HG02852 (cell line): Measurements from ENCODE around the gene TBC1D22A.
"Not testable (repeated sequence)": the region's sequence is repeated elsewhere in the genome, so short reads cannot be mapped to it uniquely, and the experiment has no call there.

Experiments
- ATAC-seq: cut with Tn5 transposase; IDR thresholded peaks from one replicate; pipeline ENCODE4 v1.9.1; 2021; ENCODE audit warnings: mild to moderate bottlenecking, moderate library complexity; ENCODE audit not compliant: unreplicated experiment

The TBC1D22A gene

DNA sequence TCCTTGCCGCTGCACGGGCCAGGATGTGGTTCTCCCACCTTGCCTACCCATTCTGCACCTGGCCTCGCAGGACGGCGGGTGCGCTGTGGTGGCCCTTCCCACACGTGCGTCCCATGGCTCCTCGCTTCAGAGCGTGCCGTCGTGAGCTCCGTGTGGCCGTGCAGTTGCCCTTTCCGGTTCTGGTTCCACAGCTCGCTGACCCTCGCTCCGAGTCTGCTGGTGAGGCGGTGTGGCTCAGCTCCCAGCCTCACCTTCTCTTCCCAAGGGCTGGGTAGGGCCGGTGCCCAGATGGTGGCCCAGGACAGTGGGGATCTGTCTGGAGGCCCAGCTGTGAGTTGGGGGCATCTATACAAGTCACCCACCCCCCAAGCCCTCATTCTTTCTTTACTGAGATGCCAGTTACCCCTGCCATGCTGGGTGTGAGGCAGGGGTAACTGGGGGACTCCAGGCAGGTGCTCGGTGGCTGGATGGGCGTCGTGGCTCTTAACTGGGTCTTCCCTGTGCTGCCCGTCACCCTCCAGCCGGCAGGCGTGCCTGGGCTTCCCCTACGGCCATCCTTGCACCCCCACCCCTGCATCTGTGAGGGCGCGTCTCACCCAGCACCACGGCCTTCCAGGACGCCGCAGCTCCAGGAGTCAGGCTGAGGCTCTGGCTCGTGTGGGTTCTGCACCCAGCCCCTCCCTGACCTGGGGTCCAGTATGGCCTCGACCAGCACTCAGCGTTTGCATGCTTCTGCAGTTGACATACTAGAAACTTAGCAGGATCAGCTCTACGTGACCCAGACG lies 395.2 kb downstream of the TBC1D22A start:
- no peak for ATAC-seq

DNA sequence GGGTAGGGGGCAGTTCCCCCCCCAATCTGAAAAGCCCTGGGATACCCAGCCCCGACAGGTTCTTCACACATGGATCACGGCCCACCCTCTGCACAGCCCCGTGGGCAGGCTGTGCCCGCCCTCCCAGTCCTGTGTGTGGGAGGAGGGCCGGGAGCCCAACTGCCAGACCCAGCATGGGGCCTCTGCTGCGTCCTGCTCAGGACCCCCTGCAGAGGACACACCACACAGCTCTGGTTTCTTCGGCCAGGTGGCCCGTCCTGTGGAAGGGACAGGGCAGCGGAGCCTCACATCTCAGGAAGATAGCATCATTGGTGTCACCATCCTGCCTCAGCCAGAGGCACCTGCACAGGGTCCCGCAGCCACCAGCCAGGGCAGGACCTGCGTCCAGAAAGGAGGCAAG lies 396.0 kb downstream of the TBC1D22A start:
- ATAC-seq, result no peak

DNA sequence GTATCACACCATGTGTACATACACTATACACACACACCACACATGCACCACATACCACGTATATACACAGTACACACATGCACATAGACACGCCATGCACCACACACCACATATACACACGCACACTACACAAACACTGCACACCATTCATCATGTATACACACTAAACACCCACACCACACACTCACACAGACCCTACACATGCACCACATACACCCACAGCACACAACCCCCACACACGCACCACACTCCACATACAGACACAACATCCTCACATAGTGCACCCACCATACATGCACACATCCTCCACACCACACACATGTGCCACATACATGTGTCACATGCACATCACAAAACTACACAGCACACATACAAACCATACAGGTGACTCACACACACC lies 397.1 kb downstream of the TBC1D22A start:
- ATAC-seq, result no peak

DNA sequence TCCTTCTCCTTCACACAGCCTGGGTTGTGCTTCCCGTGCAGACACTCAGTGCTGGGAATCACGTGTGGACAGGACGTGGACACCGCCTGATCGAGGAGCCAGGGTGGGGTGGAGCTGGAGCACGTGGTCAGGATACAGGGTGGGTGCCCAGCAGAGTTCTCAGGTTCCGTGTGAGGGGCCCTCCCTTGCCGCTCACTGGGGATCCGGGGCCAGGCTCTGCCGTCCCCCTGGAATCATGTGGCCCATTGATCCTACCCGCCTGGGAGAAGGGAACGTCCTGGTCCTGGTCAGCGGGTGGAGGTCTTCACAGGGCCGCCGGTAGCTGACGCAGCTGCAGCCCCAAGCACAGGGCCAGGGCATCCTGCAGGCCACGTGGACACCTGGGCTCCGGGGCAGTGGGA lies 397.7 kb downstream of the TBC1D22A start:
- no peak for ATAC-seq

DNA sequence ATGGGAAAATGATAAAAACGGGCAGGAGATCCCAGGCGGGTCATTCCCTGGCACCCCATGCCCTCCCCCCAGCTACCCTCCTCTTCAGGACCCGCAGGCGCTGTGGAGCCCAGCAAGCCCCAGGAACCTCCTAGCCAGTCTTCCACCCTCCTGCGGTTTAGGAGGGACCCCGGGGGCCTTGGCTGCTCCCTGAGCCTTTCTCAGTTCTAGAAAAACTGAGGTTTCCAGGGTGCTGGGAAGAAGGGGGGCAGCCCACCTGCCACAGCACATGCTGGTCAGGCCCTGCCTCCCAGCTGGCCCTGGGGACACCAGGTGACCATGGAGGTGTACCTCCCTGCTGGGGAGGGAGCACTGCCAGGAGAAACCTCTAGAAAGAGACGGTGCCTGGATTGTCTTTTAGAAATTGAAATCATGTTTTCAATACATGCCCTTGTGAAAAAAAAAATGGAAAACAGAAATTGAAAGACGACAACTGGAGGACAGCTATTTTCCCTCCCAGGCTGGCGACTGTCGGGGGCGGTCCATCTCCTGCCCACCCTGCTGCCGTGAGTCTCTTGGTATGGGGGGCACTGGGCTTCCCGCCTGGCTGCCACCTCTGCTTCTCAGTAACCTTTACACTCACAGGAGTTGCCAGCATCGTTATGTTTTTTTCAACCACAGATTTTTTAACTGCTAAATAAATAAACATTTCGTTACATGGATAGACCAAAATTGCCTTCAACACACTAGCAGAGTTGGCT lies 398.5 kb downstream of the TBC1D22A start:
- ATAC-seq, result no peak

DNA sequence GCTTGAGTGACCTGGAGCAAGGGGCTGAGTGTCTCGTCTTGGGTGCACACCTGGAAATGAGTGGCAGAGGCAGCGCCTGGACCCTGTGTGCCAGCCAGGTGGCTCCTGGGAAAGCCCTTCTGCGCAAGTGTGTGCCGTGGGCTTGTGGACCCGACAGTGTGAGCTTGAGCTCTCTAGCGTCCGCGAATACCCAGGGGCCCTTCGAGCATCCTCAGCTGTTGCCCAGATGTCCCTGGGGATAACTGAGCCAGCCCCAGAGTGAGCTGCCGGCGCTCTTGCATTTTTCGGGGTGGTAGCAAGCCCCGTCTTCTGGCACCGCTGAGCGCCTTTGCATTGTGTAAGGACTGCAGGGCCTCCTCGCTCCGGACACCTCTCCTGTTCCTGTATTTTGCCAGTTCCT lies 399.2 kb downstream of the TBC1D22A start:
- ATAC-seq, result no peak

DNA sequence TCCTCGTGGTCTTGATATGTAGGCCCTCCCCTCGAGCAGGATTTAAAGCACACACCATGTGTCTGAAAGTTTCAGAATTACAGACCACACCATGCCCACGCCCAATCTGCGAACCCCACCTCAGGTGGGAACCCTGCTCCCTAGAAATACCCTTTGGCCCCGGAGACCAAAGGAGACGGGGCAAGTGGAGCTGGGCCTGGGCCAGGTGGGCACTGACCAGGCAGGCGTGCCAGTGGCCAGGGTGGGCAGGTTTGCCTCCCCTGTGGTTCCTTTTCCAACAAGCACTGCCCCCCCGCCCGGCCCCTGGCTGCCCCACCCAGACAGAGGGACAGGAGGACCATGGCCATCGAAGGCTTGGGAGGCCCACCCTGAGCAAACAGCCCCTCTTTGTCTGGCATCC lies 400.4 kb downstream of the TBC1D22A start:
- no peak for ATAC-seq

DNA sequence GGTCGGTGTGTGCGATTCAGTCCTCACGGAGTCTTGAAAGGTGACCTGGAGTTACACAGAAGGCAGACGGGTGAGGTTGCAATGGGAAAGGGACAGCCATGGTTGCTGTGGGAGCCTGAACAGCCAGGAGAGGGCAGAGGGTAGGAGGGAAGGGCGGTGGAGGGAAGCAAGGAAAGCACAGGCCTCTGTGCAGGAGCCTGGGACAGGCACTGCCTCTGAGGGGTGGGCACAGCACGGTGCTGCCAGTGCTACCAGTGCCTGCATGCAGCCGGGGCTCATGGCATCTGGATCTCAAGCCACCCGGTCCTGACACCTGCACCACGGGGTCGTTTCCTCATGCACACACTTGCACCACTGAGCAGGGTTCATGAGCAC lies 401.0 kb downstream of the TBC1D22A start:
- no peak for ATAC-seq

DNA sequence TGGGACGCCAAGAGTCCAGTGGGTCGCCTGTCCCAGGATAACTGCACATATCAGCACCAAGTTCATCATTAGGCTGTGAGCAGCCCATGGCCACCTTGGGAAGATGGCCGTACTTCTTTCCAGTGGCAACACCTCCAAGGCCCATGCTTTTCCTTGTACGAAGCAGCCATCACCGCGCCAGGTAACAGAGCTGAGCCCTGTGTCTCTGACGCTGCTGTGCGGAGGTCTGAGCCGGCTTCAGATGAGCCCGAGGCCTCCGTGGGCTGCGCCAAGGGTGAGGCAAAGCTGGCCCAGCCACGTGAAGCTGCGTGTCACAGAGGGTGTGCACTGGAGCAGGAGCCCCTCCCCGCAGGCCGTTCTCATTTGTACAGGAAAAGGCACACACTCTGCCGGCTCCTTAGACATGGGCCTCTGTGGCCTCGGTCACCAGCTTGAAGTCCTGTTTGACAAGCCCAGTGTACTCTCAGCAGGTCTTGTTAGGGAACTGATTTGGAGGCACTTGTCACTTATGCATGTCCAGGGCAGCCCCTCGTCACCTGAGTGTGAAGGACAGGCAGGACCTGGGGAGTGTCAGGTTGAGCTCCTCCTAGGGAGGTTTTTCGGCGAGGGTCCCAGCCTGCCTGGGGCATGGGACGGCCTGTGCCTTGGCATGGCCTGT lies 401.5 kb downstream of the TBC1D22A start:
- no peak for ATAC-seq

DNA sequence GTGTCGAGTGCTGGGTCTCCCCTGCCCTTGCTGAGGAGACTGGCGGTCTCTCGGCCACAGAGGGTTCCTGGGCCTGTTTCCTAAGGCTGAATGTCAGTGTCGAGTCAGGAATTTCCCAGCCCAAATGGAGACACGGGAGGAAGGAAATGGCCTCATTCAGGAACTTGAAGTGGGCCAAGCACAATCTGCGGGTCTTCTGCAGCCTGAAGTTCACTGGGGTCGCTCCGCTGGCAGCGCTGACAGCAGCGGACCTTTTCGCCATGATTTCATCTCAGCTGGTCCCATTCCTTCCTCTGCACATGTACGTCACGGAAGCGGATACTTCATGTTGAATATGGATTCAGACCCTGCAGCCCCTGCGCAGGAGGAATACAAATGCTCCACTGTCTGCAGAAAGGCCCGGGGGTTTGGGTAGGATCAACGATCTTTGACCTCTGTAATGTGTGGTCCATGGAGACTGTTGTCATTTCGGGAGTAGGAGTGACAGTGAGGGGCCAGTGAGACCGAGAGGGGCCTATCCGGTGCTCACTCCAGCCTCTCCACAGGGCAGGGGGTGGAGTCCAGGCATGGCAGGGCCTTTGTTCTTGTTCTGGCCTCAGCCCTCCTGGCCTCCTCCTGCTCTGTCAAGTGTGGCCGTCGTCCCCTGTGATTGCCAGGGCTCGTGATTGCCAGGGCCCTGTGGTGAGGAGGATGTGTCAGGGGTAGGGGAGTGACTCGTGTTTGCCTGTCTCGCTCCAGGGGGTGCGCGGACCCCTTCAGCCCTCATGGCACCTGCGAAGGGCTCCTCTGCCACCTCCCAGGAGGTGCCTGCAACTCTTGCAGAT lies 402.3 kb downstream of the TBC1D22A start:
- no peak for ATAC-seq

DNA sequence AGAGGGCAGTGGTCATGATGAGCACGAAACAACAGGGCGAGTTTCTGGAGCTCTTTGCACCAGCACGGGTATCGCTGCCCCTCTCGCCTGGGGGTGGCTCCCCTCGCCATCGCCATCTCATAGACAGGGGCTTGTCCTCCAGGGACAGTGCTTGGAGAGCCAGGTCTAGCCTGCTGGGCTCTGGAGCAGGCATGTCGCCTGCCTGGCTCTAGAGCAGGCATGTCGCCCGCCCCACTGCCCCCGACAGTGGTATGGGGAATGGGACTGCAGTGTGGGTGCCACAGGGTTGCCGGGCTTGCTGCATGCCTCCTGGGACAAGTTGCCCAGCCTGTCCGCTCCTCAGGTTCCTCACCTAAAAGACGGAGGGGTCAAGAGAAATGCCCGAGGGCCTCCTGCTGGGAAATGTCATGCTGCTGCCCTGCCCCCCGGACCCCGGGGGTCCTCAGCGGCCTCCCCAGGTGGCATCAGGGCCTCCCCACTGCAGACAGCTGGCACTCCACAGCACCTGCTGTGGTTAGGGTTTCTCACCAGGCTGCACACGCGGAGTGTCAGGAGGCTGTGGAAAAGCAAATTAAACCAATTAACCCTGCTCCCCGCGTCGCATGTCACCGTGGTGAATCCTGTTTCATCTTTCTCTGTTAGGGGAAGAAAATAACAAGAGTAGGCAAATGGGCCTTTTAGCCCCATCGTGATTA lies 403.0 kb downstream of the TBC1D22A start:
- ATAC-seq, result no peak

DNA sequence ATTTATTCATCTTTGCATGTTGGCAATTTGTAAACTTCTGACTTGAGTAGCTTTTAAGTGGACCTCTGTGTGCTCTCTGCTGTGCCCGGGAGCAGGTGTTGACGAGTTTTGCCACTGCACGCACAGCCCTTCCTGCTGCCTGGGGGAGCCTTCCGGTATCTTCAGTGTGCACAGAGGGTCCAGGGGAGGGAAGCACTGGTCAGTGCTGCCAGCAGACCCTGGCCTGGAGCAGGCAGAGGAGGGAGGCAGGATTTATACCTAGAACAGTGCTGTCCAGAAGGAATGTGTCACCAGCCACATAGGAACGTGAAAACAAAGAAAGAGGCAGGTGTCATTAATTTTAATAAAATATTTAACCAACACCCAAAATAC lies 403.6 kb downstream of the TBC1D22A start:
- ATAC-seq, result no peak

DNA sequence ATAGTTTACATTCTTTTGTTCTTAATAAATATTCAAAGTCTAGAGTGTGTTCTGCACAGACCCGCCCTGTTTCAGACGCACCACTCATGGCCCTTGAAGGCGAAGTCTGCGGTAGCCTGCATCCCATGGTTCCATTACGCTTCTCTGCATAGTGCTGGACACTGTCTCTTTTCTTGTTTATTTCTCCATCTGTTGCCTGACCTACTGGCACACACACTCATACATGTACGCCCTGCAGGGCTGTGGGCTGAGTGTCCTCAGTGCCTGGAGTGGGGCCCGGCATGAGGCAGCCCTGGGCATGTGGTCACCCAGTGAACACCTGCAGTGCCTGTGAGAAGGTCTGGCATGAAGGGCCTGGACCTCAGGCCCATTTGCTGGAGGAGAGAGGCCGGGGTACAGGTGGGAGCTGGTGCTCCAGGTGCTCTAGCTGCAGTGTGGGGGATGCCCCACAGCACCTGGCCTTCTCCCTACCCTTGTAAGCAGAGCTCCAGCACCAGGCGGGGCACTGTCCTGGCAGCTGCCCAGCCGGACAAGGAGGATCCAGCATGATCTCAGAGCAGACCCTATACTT lies 404.1 kb downstream of the TBC1D22A start:
- ATAC-seq, result no peak

DNA sequence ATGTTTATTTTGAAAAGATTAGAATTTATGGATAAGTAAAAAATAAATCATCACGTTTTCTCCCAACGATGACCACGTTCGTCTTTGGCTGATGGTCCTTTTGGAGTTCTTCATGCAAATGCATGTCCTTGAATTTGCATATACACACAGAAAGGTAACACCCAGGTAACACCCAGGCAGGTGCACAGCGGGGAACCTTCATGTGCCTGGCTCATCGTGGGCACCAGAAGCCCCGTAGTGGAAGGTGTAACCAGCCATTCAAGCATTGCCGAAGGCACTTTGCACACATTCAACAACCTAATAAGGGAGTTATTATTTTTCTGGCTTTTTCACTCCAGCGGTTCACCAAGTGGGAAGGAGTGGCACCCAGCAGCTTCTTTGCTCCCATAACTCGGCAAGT lies 404.6 kb downstream of the TBC1D22A start:
- ATAC-seq, result no peak

DNA sequence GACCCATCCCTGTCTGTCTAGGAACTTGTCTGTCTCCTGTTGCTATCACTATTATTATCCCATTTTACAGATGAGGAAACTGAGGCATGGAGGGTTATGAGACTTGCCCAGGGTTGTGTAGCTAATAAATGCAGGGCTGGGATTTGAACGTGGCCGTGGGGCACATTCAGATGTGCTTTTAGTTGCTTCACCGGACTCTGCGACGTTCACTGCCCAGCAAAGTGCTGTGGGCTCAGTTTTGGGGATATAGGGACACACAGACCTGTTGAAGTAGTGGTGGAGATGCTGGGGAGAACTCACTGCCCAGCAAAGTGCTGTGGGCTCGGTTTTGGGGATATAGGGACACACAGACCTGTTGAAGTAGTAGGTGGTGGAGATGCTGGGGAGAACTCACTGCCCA lies 405.5 kb downstream of the TBC1D22A start:
- ATAC-seq, result not testable (repeated sequence)

DNA sequence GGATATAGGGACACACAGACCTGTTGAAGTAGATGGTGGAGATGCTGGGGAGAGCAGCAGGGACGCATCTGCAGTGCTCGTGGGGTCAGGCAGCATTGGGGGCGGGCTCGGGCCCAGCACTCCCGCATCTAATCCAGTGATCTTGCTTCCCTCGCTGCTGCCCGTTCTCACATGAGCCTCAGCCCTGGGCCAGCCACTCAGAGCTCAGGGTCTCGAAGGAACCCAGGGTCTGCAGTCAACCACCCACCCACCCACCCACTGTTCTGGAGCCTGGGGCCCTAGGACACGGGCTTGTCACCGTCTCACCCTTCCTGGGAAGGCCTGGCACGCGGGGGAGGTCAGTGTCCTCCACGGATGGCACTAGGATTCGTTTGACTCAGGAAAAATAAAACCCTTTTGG lies 406.0 kb downstream of the TBC1D22A start:
- no peak for ATAC-seq

DNA sequence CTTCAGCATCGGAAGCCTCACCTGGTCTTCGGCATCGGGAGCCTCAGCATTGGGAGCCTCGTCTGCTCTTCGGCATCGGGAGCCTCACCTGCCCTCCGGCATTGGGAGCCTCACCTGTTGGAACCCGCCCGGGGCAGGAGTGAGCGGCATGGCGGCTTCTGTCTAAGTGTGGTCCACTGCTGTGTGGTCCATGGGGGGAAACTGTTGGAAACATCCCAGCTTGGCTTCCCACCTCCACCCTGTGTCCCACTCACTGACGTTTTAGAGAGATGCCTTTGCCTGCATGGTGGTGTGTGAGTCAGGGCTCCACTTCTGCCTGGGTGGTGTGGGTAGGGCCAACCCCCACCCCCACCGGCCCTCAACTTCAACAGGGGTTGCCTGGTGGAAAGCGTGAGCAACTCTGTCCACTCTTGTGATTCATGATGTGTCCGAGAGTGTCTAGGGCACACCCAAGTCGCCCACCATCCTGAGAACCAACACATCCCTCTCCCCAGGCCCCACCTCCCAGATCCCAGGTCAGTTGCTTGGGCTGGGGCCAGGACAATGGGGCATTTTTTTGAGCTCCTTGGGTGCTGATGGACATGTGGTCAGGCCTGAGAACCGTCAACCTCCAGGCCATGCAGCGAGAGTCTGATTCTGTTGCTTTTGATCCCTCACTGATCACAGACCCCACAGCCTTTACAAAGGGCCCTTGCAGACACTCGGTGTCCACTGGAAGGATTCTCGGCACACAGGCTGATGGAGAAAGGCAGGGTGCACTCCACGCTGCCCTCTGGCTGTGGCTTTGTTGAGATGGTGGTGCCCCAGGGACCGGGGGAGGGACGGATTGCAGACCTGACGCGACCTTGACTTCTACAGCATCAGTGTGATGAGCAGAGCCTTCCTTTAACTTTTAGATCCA lies 406.7 kb downstream of the TBC1D22A start:
- ATAC-seq, result no peak

DNA sequence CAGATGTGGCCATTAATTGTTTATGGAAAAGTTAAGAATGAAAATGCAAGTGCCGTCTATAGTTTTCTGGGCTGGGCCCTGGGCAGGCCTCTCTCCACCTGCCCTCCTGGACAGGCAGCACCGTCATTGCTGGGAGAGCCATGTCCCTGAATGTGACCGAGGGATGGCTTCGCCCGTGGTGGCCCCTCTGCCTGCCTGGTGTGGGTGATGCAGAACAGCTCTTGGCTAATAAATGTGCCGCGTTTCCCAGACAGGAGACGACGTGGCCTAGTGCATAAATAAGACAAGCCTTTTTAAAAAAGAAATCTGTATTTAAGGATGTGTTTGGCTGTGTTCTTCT lies 407.3 kb downstream of the TBC1D22A start:
- no peak for ATAC-seq
